Neural cell (in vitro differentiated cells): ENCODE measurements around the gene C11orf16.

Experiments used
- CTCF ChIP-seq: fragments of 450-650 bp; IDR thresholded peaks from 2 replicates; pipeline ENCODE4 v1.5.1; 2014; ENCODE audit warnings: antibody characterized with exemption, mild to moderate bottlenecking, moderate library complexity; ENCODE audit not compliant: poor library complexity, severe bottlenecking
- RAD21 ChIP-seq: fragments of 450-650 bp; conservative IDR thresholded peaks from 2 replicates; pipeline ENCODE4 v1.6.1; 2014; ENCODE audit warnings: antibody characterized with exemption, mild to moderate bottlenecking, moderate library complexity

GRCh38 chr11:8926236-8926635 is 6.5 kb downstream of the C11orf16 start:
- TF ChIP-seq CTCF (no peak), RAD21 (no peak)
